K562 (cell line): ENCODE results near the gene SNX27. TPM values are rescaled to one million over a fixed set of nuclear protein-coding genes. Genes with fewer than 3 reads are reported as not detected.
A peak's percentile ranks its signal among the peaks of the same experiment; 100 is the strongest.

Experiments
- CBX1 ChIP-seq: sonication (generic); IDR thresholded peaks from 2 replicates; pipeline ENCODE4 v1.6.1; 2016; ENCODE audit warnings: antibody characterized with exemption, low read depth, mild to moderate bottlenecking
- DIDO1 ChIP-seq: fragments of 450-650 bp; IDR thresholded peaks from 2 replicates; pipeline ENCODE4 v1.6.1; 2016; ENCODE audit warnings: low read depth, missing biosample characterization, missing genetic modification characterization
- GATAD2A ChIP-seq: fragments of 450-650 bp; IDR thresholded peaks from 2 replicates; pipeline ENCODE4 v1.6.1; 2017
- MCM2 ChIP-seq: fragments of 450-650 bp; IDR thresholded peaks from 2 replicates; pipeline ENCODE4 v1.6.1; 2017; ENCODE audit warnings: low read depth, mild to moderate bottlenecking
- MLLT1 ChIP-seq, 2 experiments: fragments of 450-650 bp; IDR thresholded peaks; 2 replicates each; pipeline ENCODE4 v1.6.1; 2016
- NCOR1 ChIP-seq: fragments of 450-650 bp; IDR thresholded peaks from 2 replicates; pipeline ENCODE4 v1.6.1; 2016; ENCODE audit warnings: mild to moderate bottlenecking, moderate library complexity
- NFE2L1 ChIP-seq: fragments of 450-650 bp; IDR thresholded peaks from 2 replicates; pipeline ENCODE4 v1.6.1; 2016; ENCODE audit warnings: missing genetic modification characterization, low read depth, mild to moderate bottlenecking, missing compliant biosample characterization, moderate library complexity, borderline replicate concordance
- NR1H2 ChIP-seq: sonication (generic); formaldehyde crosslinking; IDR thresholded peaks from 2 replicates; pipeline ENCODE4 v1.4.0; 2020; ENCODE audit warnings: mild to moderate bottlenecking, missing genetic modification reagents
- PHF21A ChIP-seq: fragments of 450-650 bp; IDR thresholded peaks from 2 replicates; pipeline ENCODE4 v1.6.1; 2017; ENCODE audit warnings: low read depth, borderline replicate concordance
- SREBF2 ChIP-seq: sonication (generic); formaldehyde crosslinking; IDR thresholded peaks from 2 replicates; pipeline ENCODE4 v1.4.0; 2020; ENCODE audit warnings: mild to moderate bottlenecking, missing genetic modification reagents
- TRIM28 ChIP-seq: fragments of 450-650 bp; IDR thresholded peaks from 2 replicates; pipeline ENCODE4 v1.6.1; 2017
- ZBTB1 ChIP-seq: sonication (generic); formaldehyde crosslinking; IDR thresholded peaks from 2 replicates; pipeline ENCODE4 v1.8.1; 2023; ENCODE audit warnings: missing genetic modification reagents, low read depth, mild to moderate bottlenecking, borderline replicate concordance
- ZNF143 ChIP-seq: sonication (generic); formaldehyde crosslinking; IDR thresholded peaks from 2 replicates; pipeline ENCODE4 v1.9.0; 2022; ENCODE audit warnings: mild to moderate bottlenecking, missing genetic modification reagents
- ZNF280B ChIP-seq: fragments of 250-450 bp; sonication (Bioruptor Pico); IDR thresholded peaks from 2 replicates; pipeline ENCODE4 v1.5.1; 2021; ENCODE audit warnings: mild to moderate bottlenecking
- ZNF408 ChIP-seq: fragments of 250-450 bp; sonication (Bioruptor Pico); IDR thresholded peaks from 2 replicates; pipeline ENCODE4 v1.4.0; 2020; ENCODE audit warnings: low read depth, mild to moderate bottlenecking, moderate library complexity
- polyA plus RNA-seq, 8 experiments: library from polyadenylated mRNA; depleted of rRNA in 4 of 8; stranded (reverse) in 5 of 8; unstranded in 3 of 8; fragments of >200 nt; fragmentation: Nextera tagmentation in 2 of 8; fragmentation: Illumina TruSeq in 1 of 8; extraction: Ambion mirVana in 2 of 8; extraction: Trizol in 1 of 8; gene quantifications; 2 replicates each; pipeline versions ENCODE4 v1.2.1 to v1.2.3, GENCODE V29; 2011 to 2014; ENCODE audit warnings: inconsistent platforms in 1 of 8, missing spikeins in 1 of 8
- total RNA-seq, 7 experiments: library from RNA; depleted of rRNA in 6 of 7; stranded (reverse); fragments of >200 nt in 6 of 7; fragmentation: Illumina TruSeq in 2 of 7; extraction: Trizol in 2 of 7; gene quantifications; 2 replicates each; pipeline versions ENCODE4 v1.2.1 to v1.2.3, GENCODE V29; 2011 to 2021; ENCODE audit warnings: low replicate concordance in 1 of 7
- TF ChIP-seq, protein P1 (sequence below): sonication (generic); formaldehyde crosslinking; IDR thresholded peaks from 2 replicates; pipeline ENCODE4 v1.8.0; 2022; ENCODE audit warnings: mild to moderate bottlenecking, missing genetic modification reagents
- TF ChIP-seq, protein P2 (sequence below): fragments of 250-450 bp; sonication (Bioruptor Pico); IDR thresholded peaks from 2 replicates; pipeline ENCODE4 v1.4.0; 2020; ENCODE audit warnings: mild to moderate bottlenecking, moderate library complexity
- TF ChIP-seq, protein P3 (sequence below), 2 experiments: fragments of 450-650 bp in 1 of 2; IDR thresholded peaks; 2 replicates each; pipeline ENCODE4 v1.6.1; 2011 to 2017; ENCODE audit warnings: low read depth in 2 of 2, antibody characterized with exemption in 1 of 2, borderline replicate concordance in 1 of 2, low read length in 1 of 2, mild to moderate bottlenecking in 1 of 2, mixed read lengths in 1 of 2; ENCODE audit not compliant: control insufficient read depth in 1 of 2
- TF ChIP-seq, protein P4 (sequence below): sonication (generic); formaldehyde crosslinking; IDR thresholded peaks from 2 replicates; pipeline ENCODE4 v1.8.1; 2023; ENCODE audit warnings: mild to moderate bottlenecking, missing genetic modification reagents

SNX27 gene
- total and polyA plus RNA-seq, 9 of the 15 experiments (the other 6 are each of a cell fraction or from before 2014, with no cell fraction given) = 4.5 to 18.7 (median 10.1) TPM

DNA sequence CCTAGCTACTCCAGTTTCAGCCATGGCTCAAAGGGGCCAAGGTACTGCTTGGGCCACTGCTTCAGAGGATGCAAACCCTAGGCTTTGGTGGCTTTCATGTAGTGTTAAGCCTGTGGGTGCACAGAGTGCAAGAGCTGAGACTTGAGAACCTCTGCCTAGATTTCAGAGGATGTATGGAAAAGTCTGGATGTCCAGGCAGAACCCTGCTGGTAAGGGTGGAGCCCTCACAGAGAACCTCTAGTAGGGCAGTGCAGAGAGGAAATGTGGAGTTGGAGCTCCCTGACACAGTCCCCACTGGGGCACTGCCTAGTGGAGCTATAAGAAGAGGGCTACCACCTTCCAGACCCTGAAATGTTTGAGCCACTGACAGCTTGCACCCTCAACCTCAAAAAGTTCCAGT is 125.6 kb downstream of the SNX27 start (continued):
- TF ChIP-seq, protein P1, sequence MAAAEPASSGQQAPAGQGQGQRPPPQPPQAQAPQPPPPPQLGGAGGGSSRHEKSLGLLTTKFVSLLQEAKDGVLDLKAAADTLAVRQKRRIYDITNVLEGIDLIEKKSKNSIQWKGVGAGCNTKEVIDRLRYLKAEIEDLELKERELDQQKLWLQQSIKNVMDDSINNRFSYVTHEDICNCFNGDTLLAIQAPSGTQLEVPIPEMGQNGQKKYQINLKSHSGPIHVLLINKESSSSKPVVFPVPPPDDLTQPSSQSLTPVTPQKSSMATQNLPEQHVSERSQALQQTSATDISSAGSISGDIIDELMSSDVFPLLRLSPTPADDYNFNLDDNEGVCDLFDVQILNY (CRISPR knock-in tag) = no peak
- TF ChIP-seq CBX1 (peak; percentile 77; the same call in 1 of the 2 replicates), PHF21A (no peak), ZNF280B (CRISPR knock-in tag) (no peak), ZNF143 (no peak), NR1H2 (CRISPR knock-in tag) (no peak), SREBF2 (CRISPR knock-in tag) (no peak), GATAD2A (no peak), DIDO1 (tag) (no peak), MLLT1 (IDR thresholded peaks at IDR 0.05) (no peak), NFE2L1 (tag) (no peak), NCOR1 (no peak), MCM2 (no peak), ZNF408 (CRISPR knock-in tag) (no peak), ZBTB1 (CRISPR knock-in tag) (no peak), TRIM28 (peak; percentile 93)
- TF ChIP-seq, protein P2, sequence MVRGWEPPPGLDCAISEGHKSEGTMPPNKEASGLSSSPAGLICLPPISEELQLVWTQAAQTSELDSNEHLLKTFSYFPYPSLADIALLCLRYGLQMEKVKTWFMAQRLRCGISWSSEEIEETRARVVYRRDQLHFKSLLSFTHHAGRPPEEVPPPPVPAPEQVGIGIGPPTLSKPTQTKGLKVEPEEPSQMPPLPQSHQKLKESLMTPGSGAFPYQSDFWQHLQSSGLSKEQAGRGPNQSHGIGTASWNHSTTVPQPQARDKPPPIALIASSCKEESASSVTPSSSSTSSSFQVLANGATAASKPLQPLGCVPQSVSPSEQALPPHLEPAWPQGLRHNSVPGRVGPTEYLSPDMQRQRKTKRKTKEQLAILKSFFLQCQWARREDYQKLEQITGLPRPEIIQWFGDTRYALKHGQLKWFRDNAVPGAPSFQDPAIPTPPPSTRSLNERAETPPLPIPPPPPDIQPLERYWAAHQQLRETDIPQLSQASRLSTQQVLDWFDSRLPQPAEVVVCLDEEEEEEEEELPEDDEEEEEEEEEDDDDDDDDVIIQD = no peak
- TF ChIP-seq, protein P3, sequence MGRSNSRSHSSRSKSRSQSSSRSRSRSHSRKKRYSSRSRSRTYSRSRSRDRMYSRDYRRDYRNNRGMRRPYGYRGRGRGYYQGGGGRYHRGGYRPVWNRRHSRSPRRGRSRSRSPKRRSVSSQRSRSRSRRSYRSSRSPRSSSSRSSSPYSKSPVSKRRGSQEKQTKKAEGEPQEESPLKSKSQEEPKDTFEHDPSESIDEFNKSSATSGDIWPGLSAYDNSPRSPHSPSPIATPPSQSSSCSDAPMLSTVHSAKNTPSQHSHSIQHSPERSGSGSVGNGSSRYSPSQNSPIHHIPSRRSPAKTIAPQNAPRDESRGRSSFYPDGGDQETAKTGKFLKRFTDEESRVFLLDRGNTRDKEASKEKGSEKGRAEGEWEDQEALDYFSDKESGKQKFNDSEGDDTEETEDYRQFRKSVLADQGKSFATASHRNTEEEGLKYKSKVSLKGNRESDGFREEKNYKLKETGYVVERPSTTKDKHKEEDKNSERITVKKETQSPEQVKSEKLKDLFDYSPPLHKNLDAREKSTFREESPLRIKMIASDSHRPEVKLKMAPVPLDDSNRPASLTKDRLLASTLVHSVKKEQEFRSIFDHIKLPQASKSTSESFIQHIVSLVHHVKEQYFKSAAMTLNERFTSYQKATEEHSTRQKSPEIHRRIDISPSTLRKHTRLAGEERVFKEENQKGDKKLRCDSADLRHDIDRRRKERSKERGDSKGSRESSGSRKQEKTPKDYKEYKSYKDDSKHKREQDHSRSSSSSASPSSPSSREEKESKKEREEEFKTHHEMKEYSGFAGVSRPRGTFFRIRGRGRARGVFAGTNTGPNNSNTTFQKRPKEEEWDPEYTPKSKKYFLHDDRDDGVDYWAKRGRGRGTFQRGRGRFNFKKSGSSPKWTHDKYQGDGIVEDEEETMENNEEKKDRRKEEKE (IDR thresholded peaks at IDR 0.05; ENCODE audit: borderline replicate concordance in 1 of 2, control insufficient read depth in 1 of 2, low read depth in 2 of 2, low read length in 1 of 2) = no peak
- TF ChIP-seq, protein P4, sequence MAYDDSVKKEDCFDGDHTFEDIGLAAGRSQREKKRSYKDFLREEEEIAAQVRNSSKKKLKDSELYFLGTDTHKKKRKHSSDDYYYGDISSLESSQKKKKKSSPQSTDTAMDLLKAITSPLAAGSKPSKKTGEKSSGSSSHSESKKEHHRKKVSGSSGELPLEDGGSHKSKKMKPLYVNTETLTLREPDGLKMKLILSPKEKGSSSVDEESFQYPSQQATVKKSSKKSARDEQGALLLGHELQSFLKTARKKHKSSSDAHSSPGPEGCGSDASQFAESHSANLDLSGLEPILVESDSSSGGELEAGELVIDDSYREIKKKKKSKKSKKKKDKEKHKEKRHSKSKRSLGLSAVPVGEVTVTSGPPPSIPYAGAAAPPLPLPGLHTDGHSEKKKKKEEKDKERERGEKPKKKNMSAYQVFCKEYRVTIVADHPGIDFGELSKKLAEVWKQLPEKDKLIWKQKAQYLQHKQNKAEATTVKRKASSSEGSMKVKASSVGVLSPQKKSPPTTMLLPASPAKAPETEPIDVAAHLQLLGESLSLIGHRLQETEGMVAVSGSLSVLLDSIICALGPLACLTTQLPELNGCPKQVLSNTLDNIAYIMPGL (CRISPR knock-in tag) = no peak
